ENCODE results near the gene RNU7-1.

Gene RNU7-1

GRCh38 chr12:6921996-6922946 is 21.3 kb upstream of the RNU7-1 start:
- Histone ChIP-seq H2BK12ac (ENCODE audit: low read length) (no peak overlapping the region), H3K4me2 (ENCODE audit: insufficient read depth, low read length, poor library complexity, severe bottlenecking) (no peak overlapping the region), H3K27me3 (ENCODE audit: control insufficient read depth in 3 of 3, insufficient read depth in 3 of 3, low read depth in 1 of 3, low read length in 3 of 3) (no peaks in the 10 kb centered on the region), H2BK5ac (ENCODE audit: low read length) (no peak overlapping the region), H3K79me1 (ENCODE audit: low read depth, low read length) (no peaks in the 10 kb centered on the region), H2BK120ac (ENCODE audit: low read depth, low read length) (no peak overlapping the region), H3K4ac (ENCODE audit: low read length) (no peak overlapping the region), H2AFZ (ENCODE audit: low read length) (no peak overlapping the region), H4K8ac (ENCODE audit: low read depth, low read length) (no peak overlapping the region), H3K4me3 (ENCODE audit: low read length in 2 of 2) (no peak overlapping the region), H2AK5ac (ENCODE audit: low read depth, low read length) (no peak overlapping the region), H3K9ac (ENCODE audit: low read depth, low read length, poor library complexity) (no peak overlapping the region), H4K91ac (ENCODE audit: low read depth, low read length, poor library complexity) (no peak overlapping the region), H3K18ac (ENCODE audit: low read length) (no peak overlapping the region), H2BK15ac (ENCODE audit: low read length) (no peak overlapping the region), H3K4me1 (ENCODE audit: control insufficient read depth in 2 of 2, insufficient read depth in 1 of 2, low read depth in 1 of 2, low read length in 2 of 2) (peaks cover 18 to 38% of the 10 kb centered on the region in 2 donors), H3K9me3 (replicated peaks in 1 of 2; ENCODE audit: control insufficient read depth in 2 of 2, insufficient read depth in 1 of 2, low read depth in 1 of 2, low read length in 2 of 2) (no peaks in the 10 kb centered on the region), H3K27ac (replicated peaks; ENCODE audit: low read length) (no peak overlapping the region), H3K14ac (ENCODE audit: low read length) (no peak overlapping the region), H3K36me3 (replicated peaks in 1 of 2; ENCODE audit: control insufficient read depth in 2 of 2, insufficient read depth in 2 of 2, low read length in 2 of 2) (peaks cover 32 to 41% of the 10 kb centered on the region in 2 donors), H3K23ac (ENCODE audit: low read depth, low read length, poor library complexity) (no peak overlapping the region)
- DNase-seq (ENCODE audit: low spot score), result no peak
- WGBS, 2 donors (ENCODE audit: extremely low coverage in 2 of 2, insufficient read length in 2 of 2, insufficient replicate concordance in 1 of 2), result no CpG with 5 or more reads among the region's 9 CpGs

GRCh38 chr12:6923003-6923732 is 20.4 kb upstream of the RNU7-1 start:
- no peaks in the 10 kb centered on the region for H3K9me3 ChIP-seq (replicated peaks in 1 of 2; ENCODE audit: control insufficient read depth in 2 of 2, insufficient read depth in 1 of 2, low read depth in 1 of 2, low read length in 2 of 2)
- peak overlapping the region; percentile 12 for H3K27ac ChIP-seq (replicated peaks; ENCODE audit: low read length)
- no peak overlapping the region for H3K4me2 ChIP-seq (ENCODE audit: insufficient read depth, low read length, poor library complexity, severe bottlenecking)
- H2AFZ ChIP-seq (ENCODE audit: low read length), result no peak overlapping the region
- no peak overlapping the region for H3K18ac ChIP-seq (ENCODE audit: low read length)
- H2BK120ac ChIP-seq (ENCODE audit: low read depth, low read length), result no peak overlapping the region
- no peak overlapping the region for H3K4me3 ChIP-seq (ENCODE audit: low read length in 2 of 2)
- H3K14ac ChIP-seq (ENCODE audit: low read length), result no peak overlapping the region
- H2BK12ac ChIP-seq (ENCODE audit: low read length), result no peak overlapping the region
- H3K79me1 ChIP-seq (ENCODE audit: low read depth, low read length), result no peaks in the 10 kb centered on the region
- no peak overlapping the region for H3K4ac ChIP-seq (ENCODE audit: low read length)
- no peak overlapping the region for H2BK15ac ChIP-seq (ENCODE audit: low read length)
- H4K91ac ChIP-seq (ENCODE audit: low read depth, low read length, poor library complexity), result no peak overlapping the region
- no peak overlapping the region for H3K9ac ChIP-seq (ENCODE audit: low read depth, low read length, poor library complexity)
- H2AK5ac ChIP-seq (ENCODE audit: low read depth, low read length), result no peak overlapping the region
- no peak for DNase-seq (ENCODE audit: low spot score)
- WGBS, 2 donors (ENCODE audit: extremely low coverage in 2 of 2, insufficient read length in 2 of 2, insufficient replicate concordance in 1 of 2), result no CpG with 5 or more reads among the region's 10 CpGs
- H3K4me1 ChIP-seq (ENCODE audit: control insufficient read depth in 2 of 2, insufficient read depth in 1 of 2, low read depth in 1 of 2, low read length in 2 of 2), result peaks cover 18 to 38% of the 10 kb centered on the region in 2 donors
- peaks cover 25 to 34% of the 10 kb centered on the region in 2 donors for H3K36me3 ChIP-seq (replicated peaks in 1 of 2; ENCODE audit: control insufficient read depth in 2 of 2, insufficient read depth in 2 of 2, low read length in 2 of 2)
- H4K8ac ChIP-seq (ENCODE audit: low read depth, low read length), result no peak overlapping the region
- H3K27me3 ChIP-seq (ENCODE audit: control insufficient read depth in 3 of 3, insufficient read depth in 3 of 3, low read depth in 1 of 3, low read length in 3 of 3), result no peaks in the 10 kb centered on the region
- no peak overlapping the region for H2BK5ac ChIP-seq (ENCODE audit: low read length)
- H3K23ac ChIP-seq (ENCODE audit: low read depth, low read length, poor library complexity), result no peak overlapping the region

- H4K8ac ChIP-seq (ENCODE audit: low read depth, low read length), result no peak overlapping the region
- no CpG with 5 or more reads among the region's 6 CpGs for WGBS, 2 donors (ENCODE audit: extremely low coverage in 2 of 2, insufficient read length in 2 of 2, insufficient replicate concordance in 1 of 2)
Observed at GRCh38 chr12:6923851-6924250, 19.8 kb upstream of the RNU7-1 start.

GRCh38 chr12:6925239-6925539 is 18.4 kb upstream of the RNU7-1 start:
- Histone ChIP-seq H3K14ac (ENCODE audit: low read length) (no peak overlapping the region), H3K27me3 (ENCODE audit: control insufficient read depth in 3 of 3, insufficient read depth in 3 of 3, low read depth in 1 of 3, low read length in 3 of 3) (no peaks in the 10 kb centered on the region), H2BK12ac (ENCODE audit: low read length) (no peak overlapping the region), H3K4me3 (ENCODE audit: low read length in 2 of 2) (peak overlapping the region; percentile 20 to 50), H3K4me2 (ENCODE audit: insufficient read depth, low read length, poor library complexity, severe bottlenecking) (peak overlapping the region; percentile 29), H3K23ac (ENCODE audit: low read depth, low read length, poor library complexity) (no peak overlapping the region), H3K36me3 (replicated peaks in 1 of 2; ENCODE audit: control insufficient read depth in 2 of 2, insufficient read depth in 2 of 2, low read length in 2 of 2) (peaks cover 14 to 35% of the 10 kb centered on the region in 2 donors), H2AFZ (ENCODE audit: low read length) (no peak overlapping the region), H4K91ac (ENCODE audit: low read depth, low read length, poor library complexity) (no peak overlapping the region), H3K4ac (ENCODE audit: low read length) (no peak overlapping the region), H3K79me1 (ENCODE audit: low read depth, low read length) (no peaks in the 10 kb centered on the region), H3K27ac (replicated peaks; ENCODE audit: low read length) (peak overlapping the region; percentile 96), H3K4me1 (ENCODE audit: control insufficient read depth in 2 of 2, insufficient read depth in 1 of 2, low read depth in 1 of 2, low read length in 2 of 2) (peaks cover 23 to 48% of the 10 kb centered on the region in 2 donors), H2AK5ac (ENCODE audit: low read depth, low read length) (peak overlapping the region; percentile 28), H3K9ac (ENCODE audit: low read depth, low read length, poor library complexity) (no peak overlapping the region), H2BK15ac (ENCODE audit: low read length) (no peak overlapping the region), H2BK120ac (ENCODE audit: low read depth, low read length) (peak overlapping the region; percentile 5), H2BK5ac (ENCODE audit: low read length) (peak overlapping the region; percentile 43), H3K9me3 (replicated peaks in 1 of 2; ENCODE audit: control insufficient read depth in 2 of 2, insufficient read depth in 1 of 2, low read depth in 1 of 2, low read length in 2 of 2) (no peaks in the 10 kb centered on the region), H3K18ac (ENCODE audit: low read length) (peak overlapping the region; percentile 71), H4K8ac (ENCODE audit: low read depth, low read length) (no peak overlapping the region)
- no peak for DNase-seq (ENCODE audit: low spot score)
- no CpG with 5 or more reads among the region's 1 CpG for WGBS, 2 donors (ENCODE audit: extremely low coverage in 2 of 2, insufficient read length in 2 of 2, insufficient replicate concordance in 1 of 2)

More at GRCh38 chr12:6923851-6924250, 19.8 kb upstream of the RNU7-1 start:
- H3K4me1 ChIP-seq (ENCODE audit: control insufficient read depth in 2 of 2, insufficient read depth in 1 of 2, low read depth in 1 of 2, low read length in 2 of 2), result peaks cover 18 to 38% of the 10 kb centered on the region in 2 donors
- no peak overlapping the region for H3K18ac ChIP-seq (ENCODE audit: low read length)
- H2BK12ac ChIP-seq (ENCODE audit: low read length), result no peak overlapping the region
- no peak overlapping the region for H3K4me3 ChIP-seq (ENCODE audit: low read length in 2 of 2)
- no peaks in the 10 kb centered on the region for H3K27me3 ChIP-seq (ENCODE audit: control insufficient read depth in 3 of 3, insufficient read depth in 3 of 3, low read depth in 1 of 3, low read length in 3 of 3)
- H3K9ac ChIP-seq (ENCODE audit: low read depth, low read length, poor library complexity), result no peak overlapping the region
- no peak overlapping the region for H2BK5ac ChIP-seq (ENCODE audit: low read length)
- no peak overlapping the region for H3K23ac ChIP-seq (ENCODE audit: low read depth, low read length, poor library complexity)
- no peak for DNase-seq (ENCODE audit: low spot score)
- H3K27ac ChIP-seq (replicated peaks; ENCODE audit: low read length), result no peak overlapping the region
- no peak overlapping the region for H4K91ac ChIP-seq (ENCODE audit: low read depth, low read length, poor library complexity)
- no peak overlapping the region for H3K4me2 ChIP-seq (ENCODE audit: insufficient read depth, low read length, poor library complexity, severe bottlenecking)
- H3K4ac ChIP-seq (ENCODE audit: low read length), result no peak overlapping the region
- peaks cover 25 to 34% of the 10 kb centered on the region in 2 donors for H3K36me3 ChIP-seq (replicated peaks in 1 of 2; ENCODE audit: control insufficient read depth in 2 of 2, insufficient read depth in 2 of 2, low read length in 2 of 2)
- no peak overlapping the region for H3K14ac ChIP-seq (ENCODE audit: low read length)
- H2BK15ac ChIP-seq (ENCODE audit: low read length), result no peak overlapping the region
- no peak overlapping the region for H2AFZ ChIP-seq (ENCODE audit: low read length)
- H3K79me1 ChIP-seq (ENCODE audit: low read depth, low read length), result no peaks in the 10 kb centered on the region
- no peak overlapping the region for H2BK120ac ChIP-seq (ENCODE audit: low read depth, low read length)
- H2AK5ac ChIP-seq (ENCODE audit: low read depth, low read length), result no peak overlapping the region
- no peaks in the 10 kb centered on the region for H3K9me3 ChIP-seq (replicated peaks in 1 of 2; ENCODE audit: control insufficient read depth in 2 of 2, insufficient read depth in 1 of 2, low read depth in 1 of 2, low read length in 2 of 2)

All from neuronal stem cell (in vitro differentiated cells).